Measurements from ENCODE around the gene KRTAP5-4.
A peak's percentile ranks its signal among the peaks of the same experiment; 100 is the strongest.

The KRTAP5-4 gene

DNA sequence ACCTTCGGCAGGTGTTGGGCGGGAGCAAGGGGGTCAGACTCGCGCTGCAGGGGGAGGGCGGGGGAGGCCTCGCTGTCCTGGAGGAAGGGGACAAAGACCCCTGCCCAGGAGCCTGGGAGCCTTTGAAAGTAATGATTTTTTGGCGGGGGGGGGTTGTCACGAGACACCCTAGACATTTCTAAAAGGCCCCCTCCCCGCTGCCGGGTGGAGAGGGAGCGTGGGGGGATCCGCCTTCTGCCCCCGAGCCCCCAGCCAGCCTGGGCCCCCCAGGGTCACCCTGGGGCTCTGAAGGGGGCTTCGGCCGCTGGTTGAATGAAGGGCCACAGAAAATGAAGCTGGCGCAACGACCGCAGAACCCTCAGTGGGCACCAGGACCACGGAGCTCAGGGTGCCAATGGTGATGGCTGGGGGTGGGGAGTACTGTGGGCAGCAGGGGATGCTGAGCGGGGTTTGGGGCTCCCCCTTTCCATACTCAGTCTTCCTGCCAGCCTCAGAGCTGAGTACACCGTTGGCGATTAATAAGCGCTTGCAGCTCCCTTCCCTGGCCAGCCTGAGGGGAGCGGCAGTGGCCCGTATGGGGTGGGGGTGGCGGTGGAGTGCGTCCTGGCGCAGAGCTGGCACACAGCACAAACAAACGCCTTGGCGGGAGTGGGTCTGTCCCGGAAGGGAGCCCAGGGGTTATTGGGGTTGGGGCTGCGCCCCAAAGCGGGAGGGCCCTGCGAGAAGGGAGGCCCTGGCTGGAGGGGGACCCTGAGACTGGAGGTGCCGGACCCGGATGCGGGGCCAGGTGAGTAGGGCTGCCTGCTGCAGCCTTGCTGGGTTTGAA is 48.6 kb downstream of the KRTAP5-4 start:
- Mint-ChIP-seq H3K4me1 (peaks cover 18% of the 10 kb centered on the region), H3K36me3 (no peaks in the 10 kb centered on the region), H3K27ac (no peak overlapping the region), H3K27me3 (peaks cover 70% of the 10 kb centered on the region), H3K4me3 (peak overlapping the region; percentile 35), H3K9me3 (peaks cover 4% of the 10 kb centered on the region)
- CTCF ChIA-PET, result interaction anchor here (1.5 to 4.3 kb wide), 3 partner anchors 16 to 119 kb away, joined by 6 to 51 read pairs (median 14); no protein-coding TSS in a partner anchor
- peak; percentile 38 for DNase-seq

- DNase-seq, result peak; percentile 92
- CTCF ChIA-PET, result interaction anchor here (0.6 to 4.3 kb wide), 2 partner anchors 25 to 26 kb away, joined by 3 to 51 read pairs; no protein-coding TSS in a partner anchor
- H3K4me1 Mint-ChIP-seq, result peaks cover 18% of the 10 kb centered on the region
- H3K27me3 Mint-ChIP-seq, result peaks cover 67% of the 10 kb centered on the region
- no peaks in the 10 kb centered on the region for H3K36me3 Mint-ChIP-seq
- no peaks in the 10 kb centered on the region for H3K9me3 Mint-ChIP-seq
- no peak within 1 kb of the TSS for H3K27ac Mint-ChIP-seq
- H3K4me3 Mint-ChIP-seq, result peak within 1 kb of the TSS; percentile 28
Measured at GRCh38 chr11:1572197-1573076, 49.5 kb downstream of the KRTAP5-4 start, which contains the start of gene DUSP8. DUSP8 (minus strand) TSS chr11:1572271; CDS start chr11:1565826, 6,445 bp downstream.

DNA sequence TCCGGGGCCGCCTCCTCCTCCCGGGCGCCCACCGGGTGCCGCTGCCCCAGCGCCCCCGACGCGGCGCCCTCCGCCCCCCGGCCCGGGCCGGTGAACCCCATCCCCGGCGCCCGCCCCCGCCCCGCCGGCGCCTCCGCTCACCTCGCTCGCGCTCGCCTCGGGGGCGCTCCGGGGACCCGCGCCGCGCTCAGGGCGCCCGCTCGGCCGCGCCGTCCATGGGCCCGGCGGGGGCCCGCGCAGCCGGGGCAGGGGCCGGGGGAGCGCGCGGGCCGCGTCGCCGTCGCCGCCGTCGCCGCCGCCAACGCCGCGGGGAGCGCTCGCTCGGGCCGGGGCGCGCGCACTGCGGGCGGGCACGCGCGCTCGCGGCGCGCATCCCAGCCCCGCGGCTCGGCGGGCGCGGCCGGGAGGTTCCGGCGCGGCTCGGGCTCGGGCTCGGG is 50.2 kb downstream of the KRTAP5-4 start:
- Mint-ChIP-seq H3K4me3 (no peak overlapping the region), H3K27me3 (peaks cover 63% of the 10 kb centered on the region), H3K9me3 (no peaks in the 10 kb centered on the region), H3K36me3 (no peaks in the 10 kb centered on the region), H3K27ac (no peak overlapping the region), H3K4me1 (peaks cover 18% of the 10 kb centered on the region)
- no peak for DNase-seq
- CTCF ChIA-PET, result no interaction called here
